ENCODE measurements around the gene SEMA4A. TPM values are rescaled to one million over a fixed set of nuclear protein-coding genes. Genes with fewer than 3 reads are reported as not detected.

SEMA4A gene
- total and polyA plus RNA-seq, 2 of the 8 experiments (the other 6 are each of a cell fraction or from before 2014, with no cell fraction given) = 7.3 to 10.6 TPM

DNA sequence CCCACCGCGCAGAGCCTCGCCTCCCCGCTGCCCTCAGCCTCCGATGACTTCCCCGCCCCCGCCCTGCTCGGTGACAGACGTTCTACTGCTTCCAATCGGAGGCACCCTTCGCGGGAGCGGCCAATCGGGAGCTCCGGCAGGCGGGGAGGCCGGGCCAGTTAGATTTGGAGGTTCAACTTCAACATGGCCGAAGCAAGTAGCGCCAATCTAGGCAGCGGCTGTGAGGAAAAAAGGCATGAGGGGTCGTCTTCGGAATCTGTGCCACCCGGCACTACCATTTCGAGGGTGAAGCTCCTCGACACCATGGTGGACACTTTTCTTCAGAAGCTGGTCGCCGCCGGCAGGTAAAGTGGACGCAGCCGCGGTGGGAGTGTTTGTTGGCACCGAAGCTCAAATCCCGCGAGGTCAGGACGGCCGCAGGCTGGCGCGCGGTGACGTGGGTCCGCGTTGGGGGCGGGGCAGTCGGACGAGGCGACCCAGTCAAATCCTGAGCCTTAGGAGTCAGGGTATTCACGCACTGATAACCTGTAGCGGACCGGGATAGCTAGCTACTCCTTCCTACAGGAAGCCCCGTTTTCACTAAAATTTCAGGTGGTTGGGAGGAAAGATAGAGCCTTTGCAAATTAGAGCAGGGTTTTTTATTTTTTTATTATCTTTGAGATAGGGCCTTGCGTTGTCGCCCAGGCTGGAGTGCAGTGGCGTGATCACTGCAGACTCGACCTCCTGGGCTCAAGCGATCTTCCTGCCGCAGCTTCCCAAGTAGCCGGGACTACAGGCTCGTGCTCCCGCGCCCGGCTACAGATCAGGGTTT lies 59.7 kb downstream of the SEMA4A start, which contains the start of gene PMF1 (continued):
- TF ChIP-seq, protein P1, sequence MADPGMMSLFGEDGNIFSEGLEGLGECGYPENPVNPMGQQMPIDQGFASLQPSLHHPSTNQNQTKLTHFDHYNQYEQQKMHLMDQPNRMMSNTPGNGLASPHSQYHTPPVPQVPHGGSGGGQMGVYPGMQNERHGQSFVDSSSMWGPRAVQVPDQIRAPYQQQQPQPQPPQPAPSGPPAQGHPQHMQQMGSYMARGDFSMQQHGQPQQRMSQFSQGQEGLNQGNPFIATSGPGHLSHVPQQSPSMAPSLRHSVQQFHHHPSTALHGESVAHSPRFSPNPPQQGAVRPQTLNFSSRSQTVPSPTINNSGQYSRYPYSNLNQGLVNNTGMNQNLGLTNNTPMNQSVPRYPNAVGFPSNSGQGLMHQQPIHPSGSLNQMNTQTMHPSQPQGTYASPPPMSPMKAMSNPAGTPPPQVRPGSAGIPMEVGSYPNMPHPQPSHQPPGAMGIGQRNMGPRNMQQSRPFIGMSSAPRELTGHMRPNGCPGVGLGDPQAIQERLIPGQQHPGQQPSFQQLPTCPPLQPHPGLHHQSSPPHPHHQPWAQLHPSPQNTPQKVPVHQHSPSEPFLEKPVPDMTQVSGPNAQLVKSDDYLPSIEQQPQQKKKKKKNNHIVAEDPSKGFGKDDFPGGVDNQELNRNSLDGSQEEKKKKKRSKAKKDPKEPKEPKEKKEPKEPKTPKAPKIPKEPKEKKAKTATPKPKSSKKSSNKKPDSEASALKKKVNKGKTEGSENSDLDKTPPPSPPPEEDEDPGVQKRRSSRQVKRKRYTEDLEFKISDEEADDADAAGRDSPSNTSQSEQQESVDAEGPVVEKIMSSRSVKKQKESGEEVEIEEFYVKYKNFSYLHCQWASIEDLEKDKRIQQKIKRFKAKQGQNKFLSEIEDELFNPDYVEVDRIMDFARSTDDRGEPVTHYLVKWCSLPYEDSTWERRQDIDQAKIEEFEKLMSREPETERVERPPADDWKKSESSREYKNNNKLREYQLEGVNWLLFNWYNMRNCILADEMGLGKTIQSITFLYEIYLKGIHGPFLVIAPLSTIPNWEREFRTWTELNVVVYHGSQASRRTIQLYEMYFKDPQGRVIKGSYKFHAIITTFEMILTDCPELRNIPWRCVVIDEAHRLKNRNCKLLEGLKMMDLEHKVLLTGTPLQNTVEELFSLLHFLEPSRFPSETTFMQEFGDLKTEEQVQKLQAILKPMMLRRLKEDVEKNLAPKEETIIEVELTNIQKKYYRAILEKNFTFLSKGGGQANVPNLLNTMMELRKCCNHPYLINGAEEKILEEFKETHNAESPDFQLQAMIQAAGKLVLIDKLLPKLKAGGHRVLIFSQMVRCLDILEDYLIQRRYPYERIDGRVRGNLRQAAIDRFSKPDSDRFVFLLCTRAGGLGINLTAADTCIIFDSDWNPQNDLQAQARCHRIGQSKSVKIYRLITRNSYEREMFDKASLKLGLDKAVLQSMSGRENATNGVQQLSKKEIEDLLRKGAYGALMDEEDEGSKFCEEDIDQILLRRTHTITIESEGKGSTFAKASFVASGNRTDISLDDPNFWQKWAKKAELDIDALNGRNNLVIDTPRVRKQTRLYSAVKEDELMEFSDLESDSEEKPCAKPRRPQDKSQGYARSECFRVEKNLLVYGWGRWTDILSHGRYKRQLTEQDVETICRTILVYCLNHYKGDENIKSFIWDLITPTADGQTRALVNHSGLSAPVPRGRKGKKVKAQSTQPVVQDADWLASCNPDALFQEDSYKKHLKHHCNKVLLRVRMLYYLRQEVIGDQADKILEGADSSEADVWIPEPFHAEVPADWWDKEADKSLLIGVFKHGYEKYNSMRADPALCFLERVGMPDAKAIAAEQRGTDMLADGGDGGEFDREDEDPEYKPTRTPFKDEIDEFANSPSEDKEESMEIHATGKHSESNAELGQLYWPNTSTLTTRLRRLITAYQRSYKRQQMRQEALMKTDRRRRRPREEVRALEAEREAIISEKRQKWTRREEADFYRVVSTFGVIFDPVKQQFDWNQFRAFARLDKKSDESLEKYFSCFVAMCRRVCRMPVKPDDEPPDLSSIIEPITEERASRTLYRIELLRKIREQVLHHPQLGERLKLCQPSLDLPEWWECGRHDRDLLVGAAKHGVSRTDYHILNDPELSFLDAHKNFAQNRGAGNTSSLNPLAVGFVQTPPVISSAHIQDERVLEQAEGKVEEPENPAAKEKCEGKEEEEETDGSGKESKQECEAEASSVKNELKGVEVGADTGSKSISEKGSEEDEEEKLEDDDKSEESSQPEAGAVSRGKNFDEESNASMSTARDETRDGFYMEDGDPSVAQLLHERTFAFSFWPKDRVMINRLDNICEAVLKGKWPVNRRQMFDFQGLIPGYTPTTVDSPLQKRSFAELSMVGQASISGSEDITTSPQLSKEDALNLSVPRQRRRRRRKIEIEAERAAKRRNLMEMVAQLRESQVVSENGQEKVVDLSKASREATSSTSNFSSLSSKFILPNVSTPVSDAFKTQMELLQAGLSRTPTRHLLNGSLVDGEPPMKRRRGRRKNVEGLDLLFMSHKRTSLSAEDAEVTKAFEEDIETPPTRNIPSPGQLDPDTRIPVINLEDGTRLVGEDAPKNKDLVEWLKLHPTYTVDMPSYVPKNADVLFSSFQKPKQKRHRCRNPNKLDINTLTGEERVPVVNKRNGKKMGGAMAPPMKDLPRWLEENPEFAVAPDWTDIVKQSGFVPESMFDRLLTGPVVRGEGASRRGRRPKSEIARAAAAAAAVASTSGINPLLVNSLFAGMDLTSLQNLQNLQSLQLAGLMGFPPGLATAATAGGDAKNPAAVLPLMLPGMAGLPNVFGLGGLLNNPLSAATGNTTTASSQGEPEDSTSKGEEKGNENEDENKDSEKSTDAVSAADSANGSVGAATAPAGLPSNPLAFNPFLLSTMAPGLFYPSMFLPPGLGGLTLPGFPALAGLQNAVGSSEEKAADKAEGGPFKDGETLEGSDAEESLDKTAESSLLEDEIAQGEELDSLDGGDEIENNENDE (IDR thresholded peaks at IDR 0.05; ENCODE audit: insufficient replicate concordance, low read length) = no peak
- TF ChIP-seq ASH2L (IDR thresholded peaks at IDR 0.05; ENCODE audit: low read length) = peak; percentile 86
- TF ChIP-seq BRCA1 (IDR thresholded peaks at IDR 0.05; ENCODE audit: low read depth, low read length) = peak; percentile 84
- no peak for TF ChIP-seq TCF12 (IDR thresholded peaks at IDR 0.05; ENCODE audit: low read depth, low read length)
- TF ChIP-seq GTF2F1 (IDR thresholded peaks at IDR 0.05; ENCODE audit: borderline replicate concordance, low read depth, low read length) = peak; percentile 62
- peak; percentile 97 for TF ChIP-seq PHF8 (conservative IDR thresholded peaks at IDR 0.05; ENCODE audit: low read depth, low read length)
- no peak for TF ChIP-seq SIRT6 (IDR thresholded peaks at IDR 0.05; ENCODE audit: low read length)
- TF ChIP-seq SIN3A (conservative IDR thresholded peaks at IDR 0.05 in 1 of 2, IDR thresholded peaks at IDR 0.05 in 1 of 2; ENCODE audit: low read depth in 1 of 2, low read length in 2 of 2) = peak; percentile 57 to 84; a peak in 2 of 4 replicates
- no peak for TF ChIP-seq BACH1 (IDR thresholded peaks at IDR 0.05; ENCODE audit: low read length)
- peak; percentile 96 for TF ChIP-seq TAF1 (IDR thresholded peaks at IDR 0.05; ENCODE audit: low read depth, low read length)
